Measurements from ENCODE around the gene ARHGEF25.

Gene ARHGEF25

GRCh38 chr12:57606821-57607220 lies 4.4 kb upstream of the ARHGEF25 start:
- peaks cover 11% of the 10 kb centered on the region in 2 experiments for H3K36me3 ChIP-seq (ENCODE audit: control insufficient read depth in 1 of 2, insufficient read depth in 2 of 2, low read length in 2 of 2)
- no CpG with 5 or more reads among the region's 11 CpGs for WGBS (ENCODE audit: extremely low coverage, insufficient coverage, insufficient read length)

GRCh38 chr12:57607958-57608663 lies 3.1 kb upstream of the ARHGEF25 start:
- Histone ChIP-seq H3K18ac (ENCODE audit: low read length) (no peak overlapping the region), H2BK120ac (ENCODE audit: insufficient read depth, low read length, poor library complexity) (no peak overlapping the region), H3K36me3 (ENCODE audit: control insufficient read depth in 1 of 2, insufficient read depth in 2 of 2, low read length in 2 of 2) (peaks cover 0 to 7% of the 10 kb centered on the region in 2 experiments), H4K91ac (ENCODE audit: low read depth, low read length) (no peak overlapping the region), H3K79me2 (ENCODE audit: control insufficient read depth, insufficient read depth, low read length, poor library complexity) (peaks cover 3% of the 10 kb centered on the region), H3K4ac (ENCODE audit: low read depth, low read length) (no peak overlapping the region), H2BK5ac (ENCODE audit: low read depth, low read length, poor library complexity) (no peak overlapping the region), H2AFZ (ENCODE audit: insufficient read depth, low read length, poor library complexity) (no peak overlapping the region), H4K8ac (ENCODE audit: low read depth, low read length) (no peak overlapping the region), H3K14ac (ENCODE audit: low read length) (no peak overlapping the region), H3K9ac (ENCODE audit: low read length) (no peak overlapping the region), H3K9me3 (ENCODE audit: insufficient read depth, low read depth, low read length) (no peaks in the 10 kb centered on the region), H3K4me3 (ENCODE audit: low read depth, low read length) (no peak overlapping the region), H3K4me2 (ENCODE audit: low read length) (no peak overlapping the region), H3K23ac (ENCODE audit: low read length) (no peak overlapping the region), H3K79me1 (ENCODE audit: low read length) (peaks cover 13% of the 10 kb centered on the region), H3K27ac (ENCODE audit: low read depth, low read length) (no peak overlapping the region), H2AK5ac (ENCODE audit: low read length) (no peak overlapping the region), H4K12ac (ENCODE audit: low read depth, low read length) (no peak overlapping the region), H3K4me1 (ENCODE audit: control insufficient read depth in 1 of 2, insufficient read depth in 2 of 2, low read length in 2 of 2) (peaks cover 14 to 22% of the 10 kb centered on the region in 2 experiments), H2BK12ac (ENCODE audit: low read length) (no peak overlapping the region), H3K27me3 (ENCODE audit: insufficient read depth, low read length) (peaks cover 15% of the 10 kb centered on the region)
- DNase-seq, result no peak
- no CpG with 5 or more reads among the region's 12 CpGs for WGBS (ENCODE audit: extremely low coverage, insufficient coverage, insufficient read length)

More at GRCh38 chr12:57606821-57607220, 4.4 kb upstream of the ARHGEF25 start:
- no peak overlapping the region for H3K4me3 ChIP-seq (ENCODE audit: low read depth, low read length)
- H3K4me1 ChIP-seq (ENCODE audit: control insufficient read depth in 1 of 2, insufficient read depth in 2 of 2, low read length in 2 of 2), result peaks cover 14 to 22% of the 10 kb centered on the region in 2 experiments
- no peak overlapping the region for H3K23ac ChIP-seq (ENCODE audit: low read length)
- no peak for DNase-seq
- H3K27ac ChIP-seq (ENCODE audit: low read depth, low read length), result no peak overlapping the region
- H3K18ac ChIP-seq (ENCODE audit: low read length), result no peak overlapping the region
- H3K27me3 ChIP-seq (ENCODE audit: insufficient read depth, low read length), result peaks cover 11% of the 10 kb centered on the region
- peaks cover 13% of the 10 kb centered on the region for H3K79me1 ChIP-seq (ENCODE audit: low read length)
- H4K8ac ChIP-seq (ENCODE audit: low read depth, low read length), result no peak overlapping the region
- H3K14ac ChIP-seq (ENCODE audit: low read length), result no peak overlapping the region
- no peak overlapping the region for H4K91ac ChIP-seq (ENCODE audit: low read depth, low read length)
- no peak overlapping the region for H4K12ac ChIP-seq (ENCODE audit: low read depth, low read length)
- no peak overlapping the region for H3K9ac ChIP-seq (ENCODE audit: low read length)
- H2BK5ac ChIP-seq (ENCODE audit: low read depth, low read length, poor library complexity), result no peak overlapping the region
- H3K4me2 ChIP-seq (ENCODE audit: low read length), result no peak overlapping the region
- no peak overlapping the region for H2BK12ac ChIP-seq (ENCODE audit: low read length)
- H3K9me3 ChIP-seq (ENCODE audit: insufficient read depth, low read depth, low read length), result peaks cover 1% of the 10 kb centered on the region
- no peak overlapping the region for H2AK5ac ChIP-seq (ENCODE audit: low read length)
- H3K79me2 ChIP-seq (ENCODE audit: control insufficient read depth, insufficient read depth, low read length, poor library complexity), result peaks cover 3% of the 10 kb centered on the region
- no peak overlapping the region for H2BK120ac ChIP-seq (ENCODE audit: insufficient read depth, low read length, poor library complexity)
- no peak overlapping the region for H2AFZ ChIP-seq (ENCODE audit: insufficient read depth, low read length, poor library complexity)
- H3K4ac ChIP-seq (ENCODE audit: low read depth, low read length), result no peak overlapping the region

DNA sequence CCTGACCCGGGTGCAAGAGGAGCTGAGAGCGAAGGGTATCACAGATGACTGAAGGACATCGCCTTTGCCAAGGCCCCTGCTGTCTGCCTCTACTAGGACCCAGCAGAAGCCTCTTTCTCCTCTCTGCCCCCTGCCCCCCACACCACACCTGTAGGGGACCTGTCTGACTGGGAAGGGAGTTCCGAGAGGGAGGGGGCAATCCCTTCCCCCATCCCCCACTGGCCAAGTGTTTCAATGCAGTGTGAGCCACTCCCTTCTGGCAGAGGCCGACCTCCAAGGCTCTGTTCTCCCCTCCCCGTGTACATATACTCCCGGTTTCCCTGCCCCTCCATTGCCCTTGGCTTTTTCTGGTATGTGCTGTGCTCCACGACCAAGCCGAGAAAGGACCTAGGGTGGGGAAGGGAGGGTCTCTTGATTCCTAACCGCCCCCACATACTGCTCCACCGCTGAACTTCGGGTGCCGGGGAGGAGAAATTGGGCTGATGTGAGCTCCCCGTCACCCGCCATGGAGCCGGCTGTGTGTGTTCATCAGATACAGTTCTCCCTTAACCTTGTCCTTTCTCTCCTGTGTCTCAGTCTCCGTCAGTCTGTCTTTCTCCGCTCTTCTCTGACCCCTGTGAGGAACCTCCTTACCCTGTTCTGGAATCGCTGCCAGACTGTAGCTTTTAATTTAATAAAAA lies 2.0 kb upstream of the ARHGEF25 start:
- Histone ChIP-seq H2AFZ (ENCODE audit: insufficient read depth, low read length, poor library complexity) (no peak overlapping the region), H3K79me2 (ENCODE audit: control insufficient read depth, insufficient read depth, low read length, poor library complexity) (peaks cover 3% of the 10 kb centered on the region), H3K18ac (ENCODE audit: low read length) (no peak overlapping the region), H3K27me3 (ENCODE audit: insufficient read depth, low read length) (peaks cover 15% of the 10 kb centered on the region), H2BK5ac (ENCODE audit: low read depth, low read length, poor library complexity) (no peak overlapping the region), H3K79me1 (ENCODE audit: low read length) (peaks cover 13% of the 10 kb centered on the region), H3K4me1 (ENCODE audit: control insufficient read depth in 1 of 2, insufficient read depth in 2 of 2, low read length in 2 of 2) (peaks cover 9 to 14% of the 10 kb centered on the region in 2 experiments), H2AK5ac (ENCODE audit: low read length) (no peak overlapping the region), H3K36me3 (ENCODE audit: control insufficient read depth in 1 of 2, insufficient read depth in 2 of 2, low read length in 2 of 2) (peaks cover 0 to 7% of the 10 kb centered on the region in 2 experiments), H3K27ac (ENCODE audit: low read depth, low read length) (no peak overlapping the region), H2BK12ac (ENCODE audit: low read length) (no peak overlapping the region), H3K14ac (ENCODE audit: low read length) (no peak overlapping the region), H4K8ac (ENCODE audit: low read depth, low read length) (no peak overlapping the region), H4K91ac (ENCODE audit: low read depth, low read length) (no peak overlapping the region), H3K4me2 (ENCODE audit: low read length) (no peak overlapping the region), H3K9me3 (ENCODE audit: insufficient read depth, low read depth, low read length) (peaks cover 2% of the 10 kb centered on the region), H3K4me3 (ENCODE audit: low read depth, low read length) (no peak overlapping the region), H3K9ac (ENCODE audit: low read length) (no peak overlapping the region), H4K12ac (ENCODE audit: low read depth, low read length) (no peak overlapping the region), H3K23ac (ENCODE audit: low read length) (no peak overlapping the region), H3K4ac (ENCODE audit: low read depth, low read length) (no peak overlapping the region), H2BK120ac (ENCODE audit: insufficient read depth, low read length, poor library complexity) (no peak overlapping the region)
- no CpG with 5 or more reads among the region's 19 CpGs for WGBS (ENCODE audit: extremely low coverage, insufficient coverage, insufficient read length)
- no peak for DNase-seq

GRCh38 chr12:57609781-57610553 lies 1.3 kb upstream of the ARHGEF25 start:
- Histone ChIP-seq H3K4me1 (ENCODE audit: control insufficient read depth in 1 of 2, insufficient read depth in 2 of 2, low read length in 2 of 2) (peaks cover 8 to 10% of the 10 kb centered on the region in 2 experiments), H3K9ac (ENCODE audit: low read length) (no peak overlapping the region), H3K27me3 (ENCODE audit: insufficient read depth, low read length) (peaks cover 15% of the 10 kb centered on the region), H4K91ac (ENCODE audit: low read depth, low read length) (no peak overlapping the region), H3K4me3 (ENCODE audit: low read depth, low read length) (no peak overlapping the region), H3K4ac (ENCODE audit: low read depth, low read length) (no peak overlapping the region), H4K12ac (ENCODE audit: low read depth, low read length) (no peak overlapping the region), H3K14ac (ENCODE audit: low read length) (no peak overlapping the region), H2BK120ac (ENCODE audit: insufficient read depth, low read length, poor library complexity) (no peak overlapping the region), H2BK5ac (ENCODE audit: low read depth, low read length, poor library complexity) (no peak overlapping the region), H2AFZ (ENCODE audit: insufficient read depth, low read length, poor library complexity) (no peak overlapping the region), H4K8ac (ENCODE audit: low read depth, low read length) (no peak overlapping the region), H3K27ac (ENCODE audit: low read depth, low read length) (no peak overlapping the region), H2AK5ac (ENCODE audit: low read length) (no peak overlapping the region), H2BK12ac (ENCODE audit: low read length) (no peak overlapping the region), H3K79me1 (ENCODE audit: low read length) (peaks cover 6% of the 10 kb centered on the region), H3K18ac (ENCODE audit: low read length) (no peak overlapping the region), H3K23ac (ENCODE audit: low read length) (no peak overlapping the region), H3K9me3 (ENCODE audit: insufficient read depth, low read depth, low read length) (peaks cover 2% of the 10 kb centered on the region), H3K4me2 (ENCODE audit: low read length) (peak overlapping the region; percentile 91), H3K79me2 (ENCODE audit: control insufficient read depth, insufficient read depth, low read length, poor library complexity) (peaks cover 1% of the 10 kb centered on the region), H3K36me3 (ENCODE audit: control insufficient read depth in 1 of 2, insufficient read depth in 2 of 2, low read length in 2 of 2) (peaks cover 0 to 7% of the 10 kb centered on the region in 2 experiments)
- no CpG with 5 or more reads among the region's 34 CpGs for WGBS (ENCODE audit: extremely low coverage, insufficient coverage, insufficient read length)
- no peak for DNase-seq
